RCC 7860 (cell line): ENCODE measurements around the gene FBXL7.

Experiments
- DNase-seq: peaks from one replicate; pipeline ENCODE4 v3.0.0-alpha.2; 2015; ENCODE audit warnings: low spot score
- FAIRE-seq: peaks from 2 replicates; lab custom pipeline; 2012; peaks lifted over from hg19 to GRCh38; lab: Jason Lieb, UNC

Gene FBXL7

DNA sequence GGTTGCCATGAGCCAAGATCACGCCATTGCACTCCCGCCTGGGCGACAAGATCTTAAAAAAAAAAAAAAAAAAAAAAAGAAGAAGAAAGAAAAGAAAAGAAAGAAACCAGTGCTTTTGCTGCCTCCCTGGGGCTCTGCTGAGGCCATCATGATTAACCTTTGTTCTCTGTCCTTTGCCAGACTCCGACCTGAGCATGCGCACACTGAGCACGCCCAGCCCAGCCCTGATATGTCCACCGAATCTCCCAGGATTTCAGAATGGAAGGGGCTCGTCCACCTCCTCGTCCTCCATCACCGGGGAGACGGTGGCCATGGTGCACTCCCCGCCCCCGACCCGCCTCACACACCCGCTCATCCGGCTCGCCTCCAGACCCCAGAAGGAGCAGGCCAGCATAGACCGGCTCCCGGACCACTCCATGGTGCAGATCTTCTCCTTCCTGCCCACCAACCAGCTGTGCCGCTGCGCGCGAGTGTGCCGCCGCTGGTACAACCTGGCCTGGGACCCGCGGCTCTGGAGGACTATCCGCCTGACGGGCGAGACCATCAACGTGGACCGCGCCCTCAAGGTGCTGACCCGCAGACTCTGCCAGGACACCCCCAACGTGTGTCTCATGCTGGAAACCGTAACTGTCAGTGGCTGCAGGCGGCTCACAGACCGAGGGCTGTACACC, 427.9 kb downstream of the FBXL7 start:
- FAIRE-seq (no peak), DNase-seq (no peak)

- DNase-seq = no peak
- no peak for FAIRE-seq
Observed at GRCh38 chr5:15929611-15930263, 429.8 kb downstream of the FBXL7 start.

DNA sequence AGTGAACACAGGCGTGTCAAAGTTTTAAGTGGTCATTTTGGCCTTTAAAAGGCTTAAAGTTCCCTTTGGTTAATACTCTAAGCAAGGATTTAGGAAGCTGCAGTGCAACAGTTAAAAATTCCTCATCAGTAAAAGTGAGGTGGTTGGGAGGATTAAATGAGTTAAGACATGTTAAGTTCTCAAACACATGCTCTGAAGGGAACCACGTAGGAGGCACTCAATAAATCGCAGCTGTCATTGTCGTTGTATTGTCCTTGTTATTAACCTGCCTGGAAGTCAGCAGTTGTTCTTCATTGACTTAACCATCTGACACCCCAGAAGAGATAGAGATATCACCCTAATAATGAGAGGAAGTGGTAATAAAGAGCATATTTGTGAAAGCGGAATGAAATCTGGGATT, 432.1 kb downstream of the FBXL7 start:
- no peak for FAIRE-seq
- no peak for DNase-seq

DNA sequence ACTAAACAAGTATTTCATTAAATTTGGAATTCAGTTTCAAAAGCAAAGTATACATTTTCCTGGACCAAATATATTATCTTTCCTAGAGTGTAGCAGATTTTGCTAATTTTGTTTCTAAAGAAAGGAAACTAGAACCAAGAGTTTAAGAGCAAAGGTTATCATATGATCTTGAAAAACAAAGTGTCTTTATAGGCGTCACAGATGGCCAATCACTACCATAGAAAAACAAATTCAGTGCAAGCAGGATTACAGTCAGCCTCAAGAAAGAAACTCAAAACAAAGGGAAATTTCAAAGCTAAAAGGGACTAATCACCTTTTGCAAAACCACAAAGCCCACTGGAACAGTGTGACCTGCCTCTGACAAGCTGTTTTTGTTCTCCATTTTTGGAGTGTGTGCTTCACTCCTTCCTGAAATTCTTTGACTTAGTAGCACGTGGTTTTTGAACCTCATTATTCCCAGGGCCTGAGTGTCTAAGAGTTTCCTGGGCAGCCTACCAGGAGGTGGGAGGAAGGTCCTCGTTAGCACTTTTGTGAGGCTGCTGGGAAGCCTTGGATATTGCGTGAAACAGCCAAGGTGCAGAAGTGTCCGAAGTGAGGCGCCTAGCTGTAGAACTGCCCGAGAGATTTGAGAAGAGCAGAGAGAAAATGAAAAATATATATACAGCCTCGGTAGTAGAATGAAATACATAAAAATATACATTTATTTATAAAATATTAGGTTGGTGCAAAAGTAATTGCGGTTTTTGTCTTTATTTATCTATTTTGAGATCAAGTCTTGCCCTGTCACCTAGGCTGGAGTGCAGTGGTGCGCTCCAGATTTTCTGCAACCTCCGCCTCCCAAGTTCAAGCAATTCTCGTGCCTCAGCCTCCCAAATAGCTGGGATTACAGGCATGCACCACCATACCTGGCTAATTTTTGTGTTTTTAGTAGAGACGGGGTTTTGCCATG, 433.6 kb downstream of the FBXL7 start:
- DNase-seq (no peak), FAIRE-seq (no peak)

DNA sequence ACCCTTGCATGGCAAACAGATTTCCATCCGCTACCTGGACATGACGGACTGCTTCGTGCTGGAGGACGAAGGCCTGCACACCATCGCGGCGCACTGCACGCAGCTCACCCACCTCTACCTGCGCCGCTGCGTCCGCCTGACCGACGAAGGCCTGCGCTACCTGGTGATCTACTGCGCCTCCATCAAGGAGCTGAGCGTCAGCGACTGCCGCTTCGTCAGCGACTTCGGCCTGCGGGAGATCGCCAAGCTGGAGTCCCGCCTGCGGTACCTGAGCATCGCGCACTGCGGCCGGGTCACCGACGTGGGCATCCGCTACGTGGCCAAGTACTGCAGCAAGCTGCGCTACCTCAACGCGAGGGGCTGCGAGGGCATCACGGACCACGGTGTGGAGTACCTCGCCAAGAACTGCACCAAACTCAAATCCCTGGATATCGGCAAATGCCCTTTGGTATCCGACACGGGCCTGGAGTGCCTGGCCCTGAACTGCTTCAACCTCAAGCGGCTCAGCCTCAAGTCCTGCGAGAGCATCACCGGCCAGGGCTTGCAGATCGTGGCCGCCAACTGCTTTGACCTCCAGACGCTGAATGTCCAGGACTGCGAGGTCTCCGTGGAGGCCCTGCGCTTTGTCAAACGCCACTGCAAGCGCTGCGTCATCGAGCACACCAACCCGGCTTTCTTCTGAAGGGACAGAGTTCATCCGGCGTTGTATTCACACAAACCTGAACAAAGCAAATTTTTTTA, 436.7 kb downstream of the FBXL7 start:
- no peak for FAIRE-seq

DNA sequence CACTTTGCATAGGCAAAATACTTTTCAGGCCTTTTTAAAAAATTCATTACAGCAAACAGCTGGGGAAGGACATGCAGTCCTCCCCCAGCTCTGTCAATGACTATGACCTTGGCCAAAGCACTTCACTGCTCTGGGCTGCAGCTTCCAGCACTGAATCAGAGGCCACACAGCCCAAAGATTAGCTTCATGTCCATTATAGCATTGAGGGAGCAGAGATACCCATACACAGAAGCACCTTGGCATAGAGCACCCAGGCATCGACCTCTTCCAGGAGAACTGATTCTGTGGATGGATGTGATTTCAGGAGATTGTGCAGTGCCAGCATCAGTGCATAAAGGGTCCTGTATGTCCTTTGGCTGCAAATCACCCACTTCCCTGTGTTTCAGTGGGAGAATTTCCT, 437.7 kb downstream of the FBXL7 start:
- FAIRE-seq (no peak), DNase-seq (no peak)

More for the DNA sequence above, 436.7 kb downstream of the FBXL7 start:
- no peak for DNase-seq

DNA sequence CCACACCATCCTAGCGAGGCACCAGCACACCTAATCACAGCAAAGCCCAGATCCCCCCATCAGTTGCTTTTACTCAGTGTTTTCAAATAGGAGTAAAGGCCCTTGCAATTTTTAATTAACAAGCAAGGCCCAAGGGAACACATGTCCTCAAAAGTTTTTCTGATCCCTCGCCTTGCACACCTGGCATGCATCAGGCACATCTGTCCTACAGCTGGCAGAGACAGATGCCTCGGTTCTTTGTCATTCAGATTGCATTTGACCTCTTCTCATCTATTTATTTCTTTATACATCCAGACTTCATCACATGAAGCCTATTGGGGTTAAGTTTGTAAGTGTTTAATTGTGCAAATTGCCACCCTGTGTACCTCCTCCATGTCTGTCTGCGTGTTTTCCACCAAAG, 438.2 kb downstream of the FBXL7 start:
- no peak for DNase-seq
- FAIRE-seq = no peak

DNA sequence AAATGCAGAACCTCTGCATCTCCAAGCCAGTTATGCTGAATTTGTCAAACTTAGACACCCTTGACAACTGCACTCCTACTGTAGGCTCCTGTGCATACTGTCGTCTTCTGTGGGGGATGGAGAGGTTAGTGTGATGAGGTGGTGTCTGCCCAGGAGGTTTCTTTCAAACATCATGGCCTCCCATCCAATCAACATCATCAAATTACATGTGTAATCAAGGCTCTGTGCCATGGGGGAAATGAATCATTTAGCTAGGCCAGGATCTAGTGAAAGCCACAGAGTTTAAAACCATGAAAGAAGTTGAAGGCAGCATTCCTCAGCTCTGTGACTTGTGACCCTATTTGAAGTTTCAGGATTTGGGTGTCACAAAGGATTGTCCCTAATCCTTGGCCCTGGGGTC, 439.0 kb downstream of the FBXL7 start:
- FAIRE-seq (peak; percentile 57), DNase-seq (peak; percentile 67)

- FAIRE-seq (no peak), DNase-seq (no peak)
Observed at GRCh38 chr5:15940905-15941304, 440.9 kb downstream of the FBXL7 start.

GRCh38 chr5:15943487-15943886, 443.5 kb downstream of the FBXL7 start:
- DNase-seq (no peak), FAIRE-seq (no peak)

GRCh38 chr5:15946026-15946425, 446.0 kb downstream of the FBXL7 start:
- FAIRE-seq = no peak
- DNase-seq = no peak

GRCh38 chr5:15948190-15948589, 448.2 kb downstream of the FBXL7 start:
- DNase-seq (no peak), FAIRE-seq (no peak)

DNA sequence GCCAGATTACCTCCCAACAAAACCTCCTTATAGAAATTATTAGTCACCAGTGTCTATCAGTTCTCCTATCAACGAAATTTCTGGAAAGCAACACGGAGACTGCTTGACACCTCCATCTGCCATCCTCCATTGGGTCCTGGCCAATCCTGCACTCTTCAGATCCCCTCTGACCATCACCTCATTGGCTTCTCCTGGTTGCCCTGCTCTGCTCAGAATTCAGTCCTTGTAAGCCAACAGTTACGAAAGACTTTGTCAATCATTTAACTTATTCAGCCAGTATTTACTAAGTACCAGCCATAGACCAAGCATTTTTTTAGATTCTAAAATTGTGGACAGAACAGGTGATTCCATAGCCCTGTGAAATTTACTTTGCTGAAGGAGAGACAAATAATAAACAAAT, 451.1 kb downstream of the FBXL7 start:
- DNase-seq (no peak), FAIRE-seq (no peak)

- DNase-seq = no peak
- no peak for FAIRE-seq
Observed at GRCh38 chr5:15951550-15951949, 451.6 kb downstream of the FBXL7 start.

GRCh38 chr5:15956622-15957021, 456.6 kb downstream of the FBXL7 start:
- DNase-seq (no peak), FAIRE-seq (no peak)

DNA sequence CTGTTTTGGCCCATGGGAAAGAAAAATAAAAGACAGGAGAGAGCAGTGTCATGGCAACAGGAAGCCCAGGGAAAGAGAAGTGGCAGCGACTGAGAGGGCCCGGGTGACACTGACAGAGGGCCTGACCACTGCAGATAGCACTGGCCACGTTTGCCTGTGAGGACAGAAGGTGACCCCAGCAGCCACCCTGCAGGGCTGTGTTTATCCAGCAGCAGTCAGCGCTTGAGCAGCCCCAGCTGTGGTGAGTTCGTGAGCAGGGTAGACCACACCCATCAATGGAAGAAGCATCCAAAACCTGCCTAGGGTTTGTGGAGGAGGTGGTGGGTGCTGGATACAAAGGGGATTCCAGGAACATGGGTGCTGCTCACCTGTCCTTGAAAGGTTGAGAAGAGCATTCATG, 457.1 kb downstream of the FBXL7 start:
- FAIRE-seq (no peak), DNase-seq (no peak)

- DNase-seq (no peak), FAIRE-seq (no peak)
Observed at GRCh38 chr5:15959370-15960164, 459.6 kb downstream of the FBXL7 start.

GRCh38 chr5:15966066-15966640, 466.2 kb downstream of the FBXL7 start:
- DNase-seq (no peak), FAIRE-seq (no peak)

GRCh38 chr5:15966651-15967050, 466.7 kb downstream of the FBXL7 start:
- no peak for FAIRE-seq
- no peak for DNase-seq

GRCh38 chr5:15968993-15969392, 469.0 kb downstream of the FBXL7 start:
- DNase-seq (peak; percentile 26), FAIRE-seq (no peak)
